Fibroblast of mammary gland (primary cell): ENCODE data around the gene MYO16.
"Not testable (repeated sequence)": the region's sequence is repeated elsewhere in the genome, so short reads cannot be mapped to it uniquely, and the experiment has no call there.

Experiments
- DNase-seq: peaks from one replicate; pipeline ENCODE4 v3.0.0-alpha.2; 2010; ENCODE audit warnings: low read depth
- H3K4me3 ChIP-seq: 2 replicates; pipeline ENCODE4 v1.5.1; 2011; ENCODE audit warnings: low read depth, mild to moderate bottlenecking, low read length, moderate library complexity; ENCODE audit not compliant: control insufficient read depth
- CTCF ChIP-seq: conservative IDR thresholded peaks from 2 replicates; pipeline ENCODE4 v1.5.1; 2011; ENCODE audit warnings: low read depth, low read length, inconsistent platforms; ENCODE audit not compliant: control insufficient read depth, insufficient read depth

The MYO16 gene

DNA sequence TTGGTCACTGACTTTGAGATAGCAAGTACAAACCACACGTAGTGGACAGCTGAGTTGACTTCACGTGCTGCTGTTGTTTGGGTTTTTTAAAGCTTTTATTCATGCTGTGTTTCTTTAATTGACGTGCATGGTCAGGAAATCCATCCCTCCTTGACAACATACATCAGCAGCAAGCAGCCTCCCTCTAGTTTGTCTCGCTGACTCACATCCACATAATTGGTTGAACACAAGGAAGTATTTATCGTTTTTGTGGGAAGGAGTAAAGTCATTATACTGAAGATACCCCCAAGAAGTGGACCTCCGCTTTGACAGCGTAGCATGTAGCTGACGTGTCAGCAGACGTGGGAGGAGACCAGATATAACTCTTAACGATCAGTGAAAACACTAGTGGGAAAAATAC is 355.8 kb downstream of the MYO16 start:
- H3K4me3 ChIP-seq = no peak overlapping the region
- TF ChIP-seq CTCF = no peak
- DNase-seq = no peak

GRCh38 chr13:108987517-108987916 is 358.1 kb downstream of the MYO16 start:
- peak; percentile 62 for DNase-seq
- TF ChIP-seq CTCF = no peak
- no peak overlapping the region for H3K4me3 ChIP-seq

DNA sequence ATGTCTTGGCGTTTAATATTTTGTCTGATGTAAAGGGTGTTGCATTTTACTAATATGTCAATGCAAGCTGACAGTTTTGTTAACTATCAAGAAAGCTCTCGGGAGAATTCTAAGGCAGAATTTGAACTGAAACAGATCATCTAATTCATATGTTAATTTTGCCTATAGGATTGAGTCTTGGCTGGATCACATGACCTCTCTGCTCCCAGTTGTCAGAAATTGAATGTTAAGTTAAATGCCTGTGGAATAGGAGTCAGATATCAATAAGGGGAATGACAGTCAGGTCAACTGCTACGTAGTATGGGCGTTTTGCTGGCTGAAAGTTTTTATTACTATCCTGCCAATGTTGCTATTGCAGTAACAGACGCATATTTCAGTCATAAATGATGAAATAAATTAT is 358.5 kb downstream of the MYO16 start:
- no peak overlapping the region for H3K4me3 ChIP-seq
- TF ChIP-seq CTCF = no peak
- no peak for DNase-seq

GRCh38 chr13:108991416-108991815 is 362.0 kb downstream of the MYO16 start:
- H3K4me3 ChIP-seq = not testable (repeated sequence)
- peak; percentile 64 for DNase-seq

- H3K4me3 ChIP-seq = no peak overlapping the region
- TF ChIP-seq CTCF = no peak
- peak; percentile 63 for DNase-seq
These were observed 363.9 kb downstream of the MYO16 start for GRCh38 chr13:108993346-108993745.

DNA sequence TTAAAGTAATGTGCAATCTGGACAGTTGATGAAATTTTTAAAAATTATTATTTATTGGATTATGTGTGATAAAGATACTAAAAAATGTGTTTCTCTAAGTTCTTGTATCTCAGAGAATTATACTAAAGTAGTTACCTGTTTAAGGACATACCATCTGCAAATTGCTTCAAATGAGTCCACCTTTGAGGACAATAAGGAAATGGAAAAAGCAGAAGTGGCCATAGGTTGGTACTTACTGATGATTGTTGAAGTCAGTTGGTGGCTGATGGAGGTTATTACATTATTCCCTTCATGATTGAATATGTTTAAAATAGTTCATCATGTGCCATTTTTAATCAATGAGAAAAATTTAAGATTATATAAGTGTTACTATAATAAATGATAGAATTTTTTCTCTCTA is 367.0 kb downstream of the MYO16 start:
- H3K4me3 ChIP-seq = no peak overlapping the region
- DNase-seq = no peak
- TF ChIP-seq CTCF = no peak

DNA sequence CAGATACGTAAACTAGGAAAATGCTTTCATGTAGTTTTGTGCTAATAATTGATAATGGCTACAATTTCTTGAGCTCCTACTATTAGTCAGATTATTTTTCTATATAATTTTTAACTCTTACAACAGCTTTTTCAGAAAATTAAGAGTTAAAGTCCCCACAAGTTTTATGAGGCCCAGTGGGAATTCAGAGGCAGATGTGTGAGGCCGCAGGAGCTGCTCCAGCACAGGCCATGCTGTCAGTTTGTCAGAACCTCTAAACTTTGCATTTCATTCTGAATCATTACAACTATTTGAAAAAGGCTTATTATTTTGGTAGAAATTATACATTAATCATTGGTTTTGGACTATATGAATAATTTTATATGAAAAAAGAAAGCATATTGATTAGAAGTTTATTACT is 370.8 kb downstream of the MYO16 start:
- no peak for TF ChIP-seq CTCF
- DNase-seq = no peak
- H3K4me3 ChIP-seq = no peak overlapping the region
